Thyroid gland (tissue), 4 donors: ENCODE results near the gene CD83. TPM values are rescaled to one million over a fixed set of nuclear protein-coding genes. Genes with fewer than 3 reads are reported as not detected.

Experiments
- DNase-seq, 2 donors: peaks; one replicate each; pipeline ENCODE4 v3.0.0-alpha.2; 2019
- H3K27ac ChIP-seq, 3 donors: fragments of 200-600 bp; sonication (generic); 1 replicate in 2 of 3; 2 replicates in 1 of 3; pipeline ENCODE4 v1.5.1; 2016 to 2019; ENCODE audit warnings: mild to moderate bottlenecking in 1 of 3, moderate library complexity in 1 of 3
- H3K27me3 ChIP-seq: fragments of 200-600 bp; sonication (generic); one replicate; pipeline ENCODE4 v1.5.1; 2019
- H3K36me3 ChIP-seq, 2 donors: fragments of 200-600 bp; sonication (generic); one replicate each; pipeline ENCODE4 v1.5.1; 2016 to 2019
- H3K4me1 ChIP-seq, 2 donors: fragments of 200-600 bp; sonication (generic); one replicate each; pipeline ENCODE4 v1.5.1; 2017 to 2019
- H3K4me3 ChIP-seq, 3 donors: fragments of 200-600 bp; sonication (generic); replicated peaks in 1 of 3; 1 replicate in 2 of 3; 2 replicates in 1 of 3; pipeline ENCODE4 v1.5.1; 2016; ENCODE audit warnings: mild to moderate bottlenecking in 1 of 3
- H3K9me3 ChIP-seq: fragments of 200-600 bp; sonication (generic); one replicate; pipeline ENCODE4 v1.5.1; 2017
- POLR2A ChIP-seq, 2 donors: fragments of 450-650 bp; IDR thresholded peaks; one replicate each; pipeline ENCODE4 v1.6.1; 2017; ENCODE audit warnings: antibody characterized with exemption in 2 of 2, mild to moderate bottlenecking in 2 of 2, moderate library complexity in 1 of 2
- WGBS, 2 donors: methylation state at CpG; one replicate each; pipeline ENCODE4 v1.1.5; 2017; 5-methylcytosine and 5-hydroxymethylcytosine counted together
- intact Hi-C: fragments of 100-400 bp; cut with DNase I; formaldehyde crosslinking; loops from one replicate; pipeline ENCODE4 v1.15.1; 2023
- total RNA-seq, 4 donors: library from RNA; depleted of rRNA; stranded (reverse); fragments of >200 nt; gene quantifications; one replicate each; pipeline ENCODE4 v1.2.3, GENCODE V29; 2016
- TF ChIP-seq, protein P1 (sequence below), 6 experiments: fragments of 200-600 bp in 3 of 6; fragments of 450-650 bp in 3 of 6; sonication (generic) in 3 of 6; IDR thresholded peaks; one replicate each; pipeline ENCODE4 v1.5.1; 2016 to 2019; ENCODE audit warnings: antibody characterized with exemption in 6 of 6, mild to moderate bottlenecking in 2 of 6, inconsistent platforms in 1 of 6, moderate library complexity in 1 of 6

The CD83 gene
- total RNA-seq, 4 donors from 2014 or later: 3.0 to 4.7 (median 3.4) TPM

GRCh38 chr6:14095437-14095836 is 22.1 kb upstream of the CD83 start:
- WGBS, 2 donors: 91 to 94% methylated on average over 6 of the region's 6 CpGs
- H3K9me3 ChIP-seq: no peaks in the 10 kb centered on the region
- H3K36me3 ChIP-seq: no peaks in the 10 kb centered on the region
- no peaks in the 10 kb centered on the region for H3K27me3 ChIP-seq
- H3K27ac ChIP-seq: no peak overlapping the region
- intact Hi-C loops: no loop called here
- no peak for DNase-seq
- peaks cover 0 to 12% of the 10 kb centered on the region in 2 donors for H3K4me1 ChIP-seq
- TF ChIP-seq, protein P1, sequence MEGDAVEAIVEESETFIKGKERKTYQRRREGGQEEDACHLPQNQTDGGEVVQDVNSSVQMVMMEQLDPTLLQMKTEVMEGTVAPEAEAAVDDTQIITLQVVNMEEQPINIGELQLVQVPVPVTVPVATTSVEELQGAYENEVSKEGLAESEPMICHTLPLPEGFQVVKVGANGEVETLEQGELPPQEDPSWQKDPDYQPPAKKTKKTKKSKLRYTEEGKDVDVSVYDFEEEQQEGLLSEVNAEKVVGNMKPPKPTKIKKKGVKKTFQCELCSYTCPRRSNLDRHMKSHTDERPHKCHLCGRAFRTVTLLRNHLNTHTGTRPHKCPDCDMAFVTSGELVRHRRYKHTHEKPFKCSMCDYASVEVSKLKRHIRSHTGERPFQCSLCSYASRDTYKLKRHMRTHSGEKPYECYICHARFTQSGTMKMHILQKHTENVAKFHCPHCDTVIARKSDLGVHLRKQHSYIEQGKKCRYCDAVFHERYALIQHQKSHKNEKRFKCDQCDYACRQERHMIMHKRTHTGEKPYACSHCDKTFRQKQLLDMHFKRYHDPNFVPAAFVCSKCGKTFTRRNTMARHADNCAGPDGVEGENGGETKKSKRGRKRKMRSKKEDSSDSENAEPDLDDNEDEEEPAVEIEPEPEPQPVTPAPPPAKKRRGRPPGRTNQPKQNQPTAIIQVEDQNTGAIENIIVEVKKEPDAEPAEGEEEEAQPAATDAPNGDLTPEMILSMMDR (IDR thresholded peaks at IDR 0.05): no peak
- no peak for TF ChIP-seq POLR2A (IDR thresholded peaks at IDR 0.05)
- H3K4me3 ChIP-seq: no peak overlapping the region

- H3K9me3 ChIP-seq: no peaks in the 10 kb centered on the region
- DNase-seq: peak; percentile 10 to 20
- peaks cover 0 to 9% of the 10 kb centered on the region in 2 donors for H3K4me1 ChIP-seq
- H3K36me3 ChIP-seq: no peaks in the 10 kb centered on the region
- no peak overlapping the region for H3K27ac ChIP-seq
- H3K4me3 ChIP-seq: no peak overlapping the region
- TF ChIP-seq, protein P1 (IDR thresholded peaks at IDR 0.05): no peak
- TF ChIP-seq POLR2A (IDR thresholded peaks at IDR 0.05): no peak
- intact Hi-C loops: no loop called here
- WGBS, 2 donors: 71 to 72% methylated on average over 3 of the region's 3 CpGs
- H3K27me3 ChIP-seq: no peaks in the 10 kb centered on the region
These were observed 17.4 kb upstream of the CD83 start for GRCh38 chr6:14100138-14100537.

DNA sequence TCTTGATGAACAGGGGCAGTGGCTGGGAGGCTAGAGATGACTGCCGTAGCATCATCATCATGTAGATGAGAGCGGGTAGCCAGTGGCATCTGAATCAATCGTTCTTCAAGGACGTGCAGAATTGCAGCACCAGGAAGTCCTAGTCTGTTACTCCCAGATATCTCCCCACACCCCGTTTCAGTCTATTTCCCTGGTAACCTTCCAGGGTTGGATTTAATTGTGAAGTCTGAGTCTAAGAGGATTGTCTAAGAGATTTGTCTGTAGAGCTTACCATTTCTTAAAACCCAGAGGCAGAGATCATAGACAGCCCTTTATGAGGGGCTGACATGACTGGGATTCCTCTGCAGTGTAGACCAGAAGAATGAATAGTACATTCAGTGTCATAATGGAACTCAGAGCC is 16.6 kb upstream of the CD83 start:
- no peak overlapping the region for H3K27ac ChIP-seq
- TF ChIP-seq POLR2A (IDR thresholded peaks at IDR 0.05): no peak
- TF ChIP-seq, protein P1 (IDR thresholded peaks at IDR 0.05): no peak
- H3K4me1 ChIP-seq: peaks cover 0 to 9% of the 10 kb centered on the region in 2 donors
- no peaks in the 10 kb centered on the region for H3K27me3 ChIP-seq
- no peaks in the 10 kb centered on the region for H3K9me3 ChIP-seq
- DNase-seq: no peak
- 91 to 95% methylated on average over 5 of the region's 5 CpGs for WGBS, 2 donors
- H3K36me3 ChIP-seq: no peaks in the 10 kb centered on the region
- H3K4me3 ChIP-seq: no peak overlapping the region
- intact Hi-C loops: no loop called here

GRCh38 chr6:14102383-14102782 is 15.2 kb upstream of the CD83 start:
- WGBS, 2 donors: 93 to 98% methylated on average over 3 of the region's 3 CpGs
- intact Hi-C loops: no loop called here
- H3K4me1 ChIP-seq: peaks cover 0 to 9% of the 10 kb centered on the region in 2 donors
- H3K36me3 ChIP-seq: no peaks in the 10 kb centered on the region
- TF ChIP-seq, protein P1 (IDR thresholded peaks at IDR 0.05): no peak
- TF ChIP-seq POLR2A (IDR thresholded peaks at IDR 0.05): no peak
- no peak for DNase-seq
- H3K27me3 ChIP-seq: no peaks in the 10 kb centered on the region
- no peak overlapping the region for H3K4me3 ChIP-seq
- H3K27ac ChIP-seq: no peak overlapping the region
- no peaks in the 10 kb centered on the region for H3K9me3 ChIP-seq

DNA sequence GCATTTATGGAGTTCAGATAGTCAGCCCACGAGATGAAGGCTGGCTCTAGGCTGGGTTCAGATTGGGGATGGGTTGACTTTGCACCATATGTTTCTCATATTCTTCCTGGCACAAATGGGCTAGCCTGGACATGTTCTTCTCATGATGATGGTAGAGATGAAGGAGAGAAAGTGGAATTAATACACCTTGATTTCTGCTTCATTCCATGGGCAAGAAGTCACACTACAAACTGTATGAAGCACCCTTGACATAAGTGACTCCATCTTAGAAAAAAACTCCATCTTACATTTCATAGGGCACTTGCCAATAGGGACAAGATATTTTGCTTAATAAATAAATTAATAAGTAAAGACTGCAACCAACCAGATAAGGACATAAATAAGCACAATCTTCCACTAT is 12.0 kb upstream of the CD83 start:
- no peaks in the 10 kb centered on the region for H3K27me3 ChIP-seq
- no peak for TF ChIP-seq POLR2A (IDR thresholded peaks at IDR 0.05)
- TF ChIP-seq, protein P1 (IDR thresholded peaks at IDR 0.05): no peak
- H3K9me3 ChIP-seq: no peaks in the 10 kb centered on the region
- H3K4me1 ChIP-seq: peaks cover 0 to 11% of the 10 kb centered on the region in 2 donors
- no peak overlapping the region for H3K4me3 ChIP-seq
- WGBS, 2 donors: 96 to 97% methylated on average over 1 of the region's 1 CpG
- intact Hi-C loops: no loop called here
- no peaks in the 10 kb centered on the region for H3K36me3 ChIP-seq
- no peak for DNase-seq
- no peak overlapping the region for H3K27ac ChIP-seq
